GM18909 (cell line): Measurements from ENCODE around the gene SLC25A43.
"Not testable (repeated sequence)": the region's sequence is repeated elsewhere in the genome, so short reads cannot be mapped to it uniquely, and the experiment has no call there.

ENCODE experiments used
- ATAC-seq: cut with Tn5 transposase; IDR thresholded peaks from one replicate; pipeline ENCODE4 v1.9.1; 2021; ENCODE audit warnings: mild to moderate bottlenecking; ENCODE audit not compliant: unreplicated experiment, poor library complexity

SLC25A43 gene

GRCh38 chrX:119493851-119494495 is 94.8 kb downstream of the SLC25A43 start:
- ATAC-seq: not testable (repeated sequence)

GRCh38 chrX:119495734-119496726 is 96.9 kb downstream of the SLC25A43 start:
- no peak for ATAC-seq

- ATAC-seq: no peak
Measured at GRCh38 chrX:119497185-119497584, 98.0 kb downstream of the SLC25A43 start.

GRCh38 chrX:119500061-119500800 is 101.1 kb downstream of the SLC25A43 start:
- no peak for ATAC-seq

- no peak for ATAC-seq
Measured at GRCh38 chrX:119501511-119502148, 102.5 kb downstream of the SLC25A43 start.

GRCh38 chrX:119502727-119503483 is 103.8 kb downstream of the SLC25A43 start:
- ATAC-seq: no peak

- no peak for ATAC-seq
Measured at GRCh38 chrX:119503484-119503861, 104.3 kb downstream of the SLC25A43 start.
